ENCODE measurements around the gene CAPG. TPM values are rescaled to one million over a fixed set of nuclear protein-coding genes. Genes with fewer than 3 reads are reported as not detected.
A peak's percentile ranks its signal among the peaks of the same experiment; 100 is the strongest.

CAPG gene
- total and polyA plus RNA-seq, 9 of the 15 experiments (the other 6 are each of a cell fraction or from before 2014, with no cell fraction given): 10.6 to 90.4 (median 56.0) TPM

- TF ChIP-seq ZNF407 (IDR thresholded peaks at IDR 0.05; ENCODE audit: low read depth) (peak; percentile 100), TFAM (CRISPR knock-in tag; conservative IDR thresholded peaks at IDR 0.05) (no peak), CREBBP (IDR thresholded peaks at IDR 0.05; ENCODE audit: low read depth, low read length) (no peak), ZNF133 (CRISPR knock-in tag; IDR thresholded peaks at IDR 0.05) (0 out of 2 replicates have a peak, but pooled peaks have one; percentile 24), MEIS2 (IDR thresholded peaks at IDR 0.05; ENCODE audit: partially characterized antibody) (peak; percentile 45), SMC3 (conservative IDR thresholded peaks at IDR 0.05; ENCODE audit: insufficient read depth, low read depth, low read length) (no peak), KDM2B (CRISPR knock-in tag; IDR thresholded peaks at IDR 0.05) (peak; percentile 11; the same call in 1 of the 2 replicates), ARHGAP35 (IDR thresholded peaks at IDR 0.05; ENCODE audit: partially characterized antibody) (no peak), MYBL2 (IDR thresholded peaks at IDR 0.05; ENCODE audit: low read depth) (no peak), MYBL2 (CRISPR knock-in tag; IDR thresholded peaks at IDR 0.05; ENCODE audit: borderline replicate concordance) (no peak), EP400 (IDR thresholded peaks at IDR 0.05) (peak; percentile 40), GTF2F1 (IDR thresholded peaks at IDR 0.05; ENCODE audit: low read depth, low read length) (peak; percentile 69; the same call in 1 of the 2 replicates), HINFP (tag; conservative IDR thresholded peaks at IDR 0.05; ENCODE audit: low read depth) (no peak), ZNF551 (CRISPR knock-in tag; IDR thresholded peaks at IDR 0.05) (no peak), ZC3H11A (IDR thresholded peaks at IDR 0.05; ENCODE audit: low read depth, low read length) (no peak)
- TF ChIP-seq, protein P1, sequence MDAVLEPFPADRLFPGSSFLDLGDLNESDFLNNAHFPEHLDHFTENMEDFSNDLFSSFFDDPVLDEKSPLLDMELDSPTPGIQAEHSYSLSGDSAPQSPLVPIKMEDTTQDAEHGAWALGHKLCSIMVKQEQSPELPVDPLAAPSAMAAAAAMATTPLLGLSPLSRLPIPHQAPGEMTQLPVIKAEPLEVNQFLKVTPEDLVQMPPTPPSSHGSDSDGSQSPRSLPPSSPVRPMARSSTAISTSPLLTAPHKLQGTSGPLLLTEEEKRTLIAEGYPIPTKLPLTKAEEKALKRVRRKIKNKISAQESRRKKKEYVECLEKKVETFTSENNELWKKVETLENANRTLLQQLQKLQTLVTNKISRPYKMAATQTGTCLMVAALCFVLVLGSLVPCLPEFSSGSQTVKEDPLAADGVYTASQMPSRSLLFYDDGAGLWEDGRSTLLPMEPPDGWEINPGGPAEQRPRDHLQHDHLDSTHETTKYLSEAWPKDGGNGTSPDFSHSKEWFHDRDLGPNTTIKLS (IDR thresholded peaks at IDR 0.05; ENCODE audit: borderline replicate concordance, low read depth): peak; percentile 87; the same call in 1 of the 2 replicates
Measured at GRCh38 chr2:85354286-85355072, 55.7 kb downstream of the CAPG start, which contains the start of the genes ELMOD3 and RETSAT (continued).
